Thoracic aorta (tissue), 2 donors: Measurements from ENCODE around the gene SRP54. TPM values are rescaled to one million over a fixed set of nuclear protein-coding genes. Genes with fewer than 3 reads are reported as not detected.
"Not testable (repeated sequence)": the region's sequence is repeated elsewhere in the genome, so short reads cannot be mapped to it uniquely, and the experiment has no call there.

Experiments
- ATAC-seq: fragments of 150-250 bp; one replicate; pipeline ENCODE4 v1.8.0; 2017; ENCODE audit warnings: low read depth; ENCODE audit not compliant: insufficient number of reproducible peaks, low FRiP score
- DNase-seq: peaks from one replicate; pipeline ENCODE4 v3.0.0-alpha.2; 2020; ENCODE audit warnings: low spot score
- H3K27ac ChIP-seq, 2 donors: fragments of 200-600 bp; sonication (generic); 1 replicate in 1 of 2; 2 replicates in 1 of 2; pipeline ENCODE4 v1.5.1; 2016; ENCODE audit warnings: mild to moderate bottlenecking in 2 of 2, moderate library complexity in 2 of 2
- H3K27me3 ChIP-seq: fragments of 200-600 bp; sonication (generic); replicated peaks from 2 replicates; pipeline ENCODE4 v1.6.0; 2016; ENCODE audit warnings: mild to moderate bottlenecking; ENCODE audit not compliant: insufficient read depth
- H3K36me3 ChIP-seq: fragments of 200-600 bp; sonication (generic); one replicate; pipeline ENCODE4 v1.5.1; 2016
- H3K4me1 ChIP-seq, 2 donors: fragments of 200-600 bp; sonication (generic); 1 replicate in 1 of 2; 2 replicates in 1 of 2; pipeline versions ENCODE4 v1.5.1 to v1.6.0; 2016; ENCODE audit warnings: low read depth in 2 of 2, mild to moderate bottlenecking in 1 of 2; ENCODE audit not compliant: control insufficient read depth in 1 of 2
- H3K4me3 ChIP-seq: fragments of 200-600 bp; sonication (generic); 2 replicates; pipeline ENCODE4 v1.5.1; 2016; ENCODE audit warnings: mild to moderate bottlenecking
- H3K9me3 ChIP-seq: fragments of 200-600 bp; sonication (generic); 2 replicates; pipeline ENCODE4 v1.5.1; 2016
- total RNA-seq, 2 donors: library from RNA; depleted of rRNA; stranded (reverse); fragments of >200 nt; gene quantifications; one replicate each; pipeline versions ENCODE4 v1.1.0 to v1.2.3, GENCODE V29; 2016
- TF ChIP-seq, protein P1 (sequence below): fragments of 200-600 bp; sonication (generic); IDR thresholded peaks from one replicate; pipeline ENCODE4 v1.5.1; 2019; ENCODE audit warnings: antibody characterized with exemption

SRP54 gene
- total RNA-seq, 2 donors from 2014 or later = 57.1 to 87.2 TPM

DNA sequence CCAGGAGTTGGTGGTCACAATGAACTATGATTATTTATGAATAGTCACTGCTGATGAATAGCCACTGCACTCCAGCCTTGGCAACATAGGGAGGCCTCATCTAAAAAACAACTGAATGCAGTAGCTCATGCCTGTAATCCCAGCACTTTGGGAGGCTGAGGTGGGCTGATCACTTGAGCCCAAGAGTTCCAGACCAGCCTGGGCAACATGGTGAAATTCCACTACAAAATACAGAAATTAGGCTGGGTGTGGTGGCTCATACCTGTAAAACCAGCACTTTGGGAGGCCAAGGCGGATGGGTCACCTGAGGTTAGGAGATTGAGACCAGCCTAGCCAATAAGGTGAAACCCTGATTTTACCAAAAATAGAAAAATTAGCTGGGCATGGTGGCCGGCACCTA, 49.8 kb downstream of the SRP54 start:
- no peaks in the 10 kb centered on the region for H3K4me1 ChIP-seq
- TF ChIP-seq, protein P1, sequence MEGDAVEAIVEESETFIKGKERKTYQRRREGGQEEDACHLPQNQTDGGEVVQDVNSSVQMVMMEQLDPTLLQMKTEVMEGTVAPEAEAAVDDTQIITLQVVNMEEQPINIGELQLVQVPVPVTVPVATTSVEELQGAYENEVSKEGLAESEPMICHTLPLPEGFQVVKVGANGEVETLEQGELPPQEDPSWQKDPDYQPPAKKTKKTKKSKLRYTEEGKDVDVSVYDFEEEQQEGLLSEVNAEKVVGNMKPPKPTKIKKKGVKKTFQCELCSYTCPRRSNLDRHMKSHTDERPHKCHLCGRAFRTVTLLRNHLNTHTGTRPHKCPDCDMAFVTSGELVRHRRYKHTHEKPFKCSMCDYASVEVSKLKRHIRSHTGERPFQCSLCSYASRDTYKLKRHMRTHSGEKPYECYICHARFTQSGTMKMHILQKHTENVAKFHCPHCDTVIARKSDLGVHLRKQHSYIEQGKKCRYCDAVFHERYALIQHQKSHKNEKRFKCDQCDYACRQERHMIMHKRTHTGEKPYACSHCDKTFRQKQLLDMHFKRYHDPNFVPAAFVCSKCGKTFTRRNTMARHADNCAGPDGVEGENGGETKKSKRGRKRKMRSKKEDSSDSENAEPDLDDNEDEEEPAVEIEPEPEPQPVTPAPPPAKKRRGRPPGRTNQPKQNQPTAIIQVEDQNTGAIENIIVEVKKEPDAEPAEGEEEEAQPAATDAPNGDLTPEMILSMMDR = no peak
- H3K4me3 ChIP-seq = no peak overlapping the region
- no peaks in the 10 kb centered on the region for H3K9me3 ChIP-seq
- H3K36me3 ChIP-seq = peaks cover 25% of the 10 kb centered on the region
- ATAC-seq (no peak), DNase-seq (no peak)
- no peaks in the 10 kb centered on the region for H3K27me3 ChIP-seq
- H3K27ac ChIP-seq = no peak overlapping the region

DNA sequence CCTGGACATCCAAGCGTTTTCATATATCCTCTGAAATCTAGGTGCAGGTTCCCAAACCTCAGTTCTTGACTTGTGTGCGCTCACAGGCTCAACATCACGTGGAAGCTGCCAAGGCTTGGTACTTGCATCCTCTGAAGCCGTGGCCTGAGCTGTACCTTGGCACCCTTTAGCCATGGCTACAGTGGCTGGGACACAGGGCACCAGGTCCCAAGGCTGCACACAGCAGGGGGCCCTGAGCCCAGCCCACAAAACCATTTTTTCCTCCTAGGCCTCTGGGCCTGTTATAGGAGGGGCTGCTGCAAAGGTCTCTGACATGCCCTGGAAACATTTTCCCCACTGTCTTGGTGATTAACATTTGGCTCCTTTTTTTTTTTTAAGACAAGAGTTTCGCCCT, 51.6 kb downstream of the SRP54 start:
- TF ChIP-seq, protein P1 = no peak
- no peak overlapping the region for H3K4me3 ChIP-seq
- no peaks in the 10 kb centered on the region for H3K9me3 ChIP-seq
- no peaks in the 10 kb centered on the region for H3K27me3 ChIP-seq
- H3K27ac ChIP-seq = no peak overlapping the region
- H3K36me3 ChIP-seq = peaks cover 19% of the 10 kb centered on the region
- no peak for DNase-seq
- ATAC-seq = no peak
- no peaks in the 10 kb centered on the region for H3K4me1 ChIP-seq

DNA sequence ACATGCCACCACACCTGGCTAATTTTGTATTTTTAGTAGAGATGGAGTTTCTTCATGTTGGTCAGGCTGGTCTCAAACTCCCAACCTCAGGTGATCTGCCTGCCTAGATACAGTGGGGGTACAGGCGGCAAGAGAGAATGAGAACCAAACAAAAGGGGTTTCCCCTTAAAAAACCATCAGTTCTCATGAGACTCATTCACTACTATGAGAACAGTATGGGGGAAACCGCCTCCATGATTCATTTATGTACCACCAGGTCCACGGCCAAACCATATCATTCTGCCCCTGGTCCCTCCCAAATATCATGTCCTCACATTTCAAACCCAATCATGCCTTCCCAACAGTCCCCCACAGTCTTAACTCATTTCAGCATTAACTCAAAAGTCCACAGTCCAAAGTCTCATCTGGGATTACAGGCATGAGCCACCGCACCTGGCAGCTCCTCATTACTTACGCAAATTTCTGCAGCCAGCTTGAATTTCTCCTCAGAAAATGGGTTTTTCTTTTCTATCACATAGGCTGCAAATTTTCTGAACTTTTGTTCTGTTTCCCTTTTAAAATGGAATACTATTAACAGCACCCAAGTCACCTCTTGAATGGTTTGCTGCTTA, 52.3 kb downstream of the SRP54 start:
- H3K9me3 ChIP-seq, H3K4me3 ChIP-seq, ATAC-seq, DNase-seq, H3K27me3 ChIP-seq, H3K27ac ChIP-seq, H3K4me1 ChIP-seq: not testable (repeated sequence)
- H3K36me3 ChIP-seq = peaks cover 13% of the 10 kb centered on the region

DNA sequence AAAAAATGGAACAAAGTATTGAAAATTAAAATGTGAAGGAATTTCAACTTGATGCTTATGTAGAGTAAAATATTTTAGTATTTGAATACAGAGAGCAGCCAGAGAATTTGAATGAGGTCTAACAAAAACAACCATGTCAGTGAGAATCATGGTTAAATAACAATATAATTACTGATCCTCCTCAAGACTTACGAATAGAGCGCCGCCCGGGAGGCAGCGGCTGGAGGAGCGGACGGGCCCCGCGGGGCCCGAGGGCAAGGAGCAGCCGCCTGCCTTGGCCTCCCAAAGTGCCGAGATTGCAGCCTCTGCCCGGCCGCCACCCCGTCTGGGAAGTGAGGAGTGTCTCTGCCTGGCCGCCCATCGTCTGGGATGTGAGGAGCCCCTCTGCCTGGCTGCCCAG, 55.5 kb downstream of the SRP54 start:
- not testable (repeated sequence) for DNase-seq, H3K4me3 ChIP-seq, H3K4me1 ChIP-seq, H3K27me3 ChIP-seq, H3K27ac ChIP-seq, H3K9me3 ChIP-seq, ATAC-seq, H3K36me3 ChIP-seq

DNA sequence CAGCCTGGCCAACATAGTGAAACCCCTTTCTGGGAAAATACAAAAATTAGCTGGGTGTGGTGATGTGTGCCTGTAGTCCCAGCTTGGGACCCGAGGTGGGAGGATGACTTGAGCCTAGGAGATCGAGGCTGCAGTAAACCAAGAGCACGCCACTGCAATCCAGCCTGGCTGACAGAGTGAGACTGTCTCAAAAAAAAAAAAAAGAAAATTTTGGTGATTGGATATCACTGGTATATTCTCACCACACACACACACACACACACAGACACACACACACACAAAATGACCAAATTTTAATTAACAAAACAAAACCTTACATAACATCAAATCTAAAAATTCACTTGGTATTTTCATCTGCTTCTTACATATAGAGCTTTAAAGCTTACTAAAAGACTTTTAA, 59.8 kb downstream of the SRP54 start:
- ATAC-seq (no peak), DNase-seq (no peak)
- Histone ChIP-seq H3K27ac (no peak overlapping the region), H3K4me1 (peaks cover 5 to 12% of the 10 kb centered on the region in 2 donors), H3K9me3 (no peaks in the 10 kb centered on the region), H3K4me3 (no peak overlapping the region), H3K27me3 (no peaks in the 10 kb centered on the region), H3K36me3 (no peaks in the 10 kb centered on the region)
- TF ChIP-seq, protein P1 = no peak

DNA sequence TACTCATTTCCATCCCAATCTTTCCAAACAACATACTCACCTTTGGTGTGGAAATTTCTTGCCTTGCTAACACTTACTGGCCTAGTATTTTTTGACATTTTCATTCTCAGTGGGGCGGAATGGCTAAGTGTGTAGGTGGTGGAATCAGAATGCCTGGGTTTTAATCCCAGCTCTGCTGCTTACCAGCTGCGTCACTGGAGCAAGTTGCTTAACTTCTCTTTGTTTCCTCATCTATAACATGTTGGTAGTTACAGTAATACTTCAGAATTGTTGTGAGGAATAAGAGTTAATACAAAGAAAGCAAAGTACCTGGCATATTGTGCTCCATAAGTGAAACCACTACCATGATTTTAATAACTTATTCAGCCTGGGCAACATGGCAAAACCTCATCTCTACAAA, 60.3 kb downstream of the SRP54 start:
- DNase-seq (no peak), ATAC-seq (no peak)
- no peaks in the 10 kb centered on the region for H3K36me3 ChIP-seq
- H3K27me3 ChIP-seq = no peaks in the 10 kb centered on the region
- no peak overlapping the region for H3K27ac ChIP-seq
- no peaks in the 10 kb centered on the region for H3K9me3 ChIP-seq
- H3K4me3 ChIP-seq = no peak overlapping the region
- TF ChIP-seq, protein P1 = no peak
- H3K4me1 ChIP-seq = peaks cover 8 to 16% of the 10 kb centered on the region in 2 donors
